ENCODE results near the gene SUSD1.

DNA sequence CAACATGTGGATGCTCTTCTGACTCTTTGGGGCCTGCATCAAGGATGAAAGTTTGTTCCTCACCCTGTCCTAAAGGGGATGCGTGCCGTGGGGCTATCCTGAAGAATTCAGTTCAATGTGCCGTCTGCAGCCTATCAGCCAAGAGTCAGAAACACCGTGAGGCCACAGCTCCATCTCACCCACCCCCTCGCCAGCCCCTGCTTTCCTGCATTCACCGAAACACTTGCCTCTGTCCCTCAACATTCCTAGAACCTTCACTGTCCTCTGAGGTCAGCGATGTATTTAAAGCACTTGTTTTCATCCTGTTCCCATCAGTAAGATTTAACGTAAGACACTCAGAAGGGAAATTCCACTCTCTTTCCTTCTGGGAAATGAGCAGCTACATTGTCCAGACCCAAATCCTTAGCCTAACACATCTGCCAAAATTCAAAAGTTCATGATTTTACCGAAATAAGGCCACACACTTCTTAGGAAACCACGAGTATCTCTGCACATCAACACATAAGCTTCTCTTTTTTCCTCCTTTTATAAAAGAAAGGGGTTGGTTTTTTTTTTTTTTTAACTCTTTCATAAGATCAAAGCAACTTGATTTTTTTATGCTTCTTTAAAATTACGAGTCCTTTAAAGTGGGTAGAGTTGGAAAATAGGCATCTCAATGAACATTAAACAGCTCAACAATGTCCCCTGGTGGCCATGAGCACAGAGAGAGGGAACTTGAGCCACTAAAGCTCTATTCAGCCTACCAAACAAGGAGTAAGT is 100.7 kb downstream of the SUSD1 start:
- TF ChIP-seq, protein P1, sequence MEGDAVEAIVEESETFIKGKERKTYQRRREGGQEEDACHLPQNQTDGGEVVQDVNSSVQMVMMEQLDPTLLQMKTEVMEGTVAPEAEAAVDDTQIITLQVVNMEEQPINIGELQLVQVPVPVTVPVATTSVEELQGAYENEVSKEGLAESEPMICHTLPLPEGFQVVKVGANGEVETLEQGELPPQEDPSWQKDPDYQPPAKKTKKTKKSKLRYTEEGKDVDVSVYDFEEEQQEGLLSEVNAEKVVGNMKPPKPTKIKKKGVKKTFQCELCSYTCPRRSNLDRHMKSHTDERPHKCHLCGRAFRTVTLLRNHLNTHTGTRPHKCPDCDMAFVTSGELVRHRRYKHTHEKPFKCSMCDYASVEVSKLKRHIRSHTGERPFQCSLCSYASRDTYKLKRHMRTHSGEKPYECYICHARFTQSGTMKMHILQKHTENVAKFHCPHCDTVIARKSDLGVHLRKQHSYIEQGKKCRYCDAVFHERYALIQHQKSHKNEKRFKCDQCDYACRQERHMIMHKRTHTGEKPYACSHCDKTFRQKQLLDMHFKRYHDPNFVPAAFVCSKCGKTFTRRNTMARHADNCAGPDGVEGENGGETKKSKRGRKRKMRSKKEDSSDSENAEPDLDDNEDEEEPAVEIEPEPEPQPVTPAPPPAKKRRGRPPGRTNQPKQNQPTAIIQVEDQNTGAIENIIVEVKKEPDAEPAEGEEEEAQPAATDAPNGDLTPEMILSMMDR (IDR thresholded peaks at IDR 0.05): peak in 1 of 3 donors; percentile 86
- TF ChIP-seq POLR2A (IDR thresholded peaks at IDR 0.05): no peak

Measured in lower leg skin (tissue), 3 donors.